Suprapubic skin (tissue), 4 donors: ENCODE data around the gene TNFRSF14. TPM values are rescaled to one million over a fixed set of nuclear protein-coding genes. Genes with fewer than 3 reads are reported as not detected.
A peak's percentile ranks its signal among the peaks of the same experiment; 100 is the strongest.

Source experiments
- DNase-seq, 2 donors: peaks; one replicate each; pipeline ENCODE4 v3.0.0-alpha.2; 2019; ENCODE audit warnings: low spot score in 2 of 2
- H3K27ac ChIP-seq: fragments of 200-600 bp; sonication (generic); one replicate; pipeline ENCODE4 v1.5.1; 2019
- H3K27me3 ChIP-seq: fragments of 200-600 bp; sonication (generic); one replicate; pipeline ENCODE4 v1.5.1; 2019
- H3K36me3 ChIP-seq: fragments of 200-600 bp; sonication (generic); one replicate; pipeline ENCODE4 v1.5.1; 2019
- H3K4me1 ChIP-seq: fragments of 200-600 bp; sonication (generic); one replicate; pipeline ENCODE4 v1.5.1; 2019
- H3K4me3 ChIP-seq: fragments of 200-600 bp; sonication (generic); one replicate; pipeline ENCODE4 v1.5.1; 2019; ENCODE audit warnings: mild to moderate bottlenecking
- H3K9me3 ChIP-seq: fragments of 200-600 bp; sonication (generic); one replicate; pipeline ENCODE4 v1.5.1; 2019
- EP300 ChIP-seq: sonication (generic); formaldehyde crosslinking; IDR thresholded peaks from one replicate; pipeline ENCODE4 v1.6.1; 2017; ENCODE audit warnings: antibody characterized with exemption
- POLR2A ChIP-seq, 2 donors: fragments of 450-650 bp; IDR thresholded peaks; one replicate each; pipeline ENCODE4 v1.6.1; 2017; ENCODE audit warnings: antibody characterized with exemption in 2 of 2, mild to moderate bottlenecking in 2 of 2, moderate library complexity in 2 of 2
- POLR2AphosphoS5 ChIP-seq, 3 donors: sonication (generic); formaldehyde crosslinking; IDR thresholded peaks; one replicate each; pipeline ENCODE4 v1.6.1; 2017; ENCODE audit warnings: antibody characterized with exemption in 3 of 3
- WGBS: methylation state at CpG from one replicate; pipeline ENCODE4 v1.1.5; 2018; 5-methylcytosine and 5-hydroxymethylcytosine counted together
- total RNA-seq, 4 donors: library from RNA; depleted of rRNA; stranded (reverse); fragments of >200 nt; gene quantifications; one replicate each; pipeline ENCODE4 v1.1.0, GENCODE V29; 2016
- TF ChIP-seq, protein P1 (sequence below), 2 donors: fragments of 200-600 bp in 1 of 2; fragments of 450-650 bp in 1 of 2; sonication (generic) in 1 of 2; IDR thresholded peaks; one replicate each; pipeline ENCODE4 v1.5.1; 2016 to 2019; ENCODE audit warnings: antibody characterized with exemption in 2 of 2, mild to moderate bottlenecking in 1 of 2, moderate library complexity in 1 of 2

Gene TNFRSF14
- total RNA-seq, 4 donors from 2014 or later = 33.3 to 111 (median 60.9) TPM

DNA sequence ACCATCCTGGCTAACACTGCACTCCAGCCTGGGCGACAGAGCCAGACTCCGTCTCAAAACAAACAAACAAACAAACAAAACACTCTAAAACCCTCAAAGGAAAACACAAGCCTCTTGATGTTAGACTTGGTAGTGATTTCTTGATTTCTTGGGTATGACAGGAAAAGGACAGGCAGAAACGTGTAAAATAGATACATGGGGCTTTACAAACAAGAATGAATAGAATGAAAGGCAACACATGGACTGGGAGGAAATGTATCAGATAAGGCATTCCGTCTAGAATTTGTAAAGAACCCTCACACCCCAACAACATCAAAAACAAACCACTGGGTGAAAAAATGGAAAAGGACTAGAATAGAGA is 22.6 kb downstream of the TNFRSF14 start:
- H3K27me3 ChIP-seq = no peaks in the 10 kb centered on the region
- TF ChIP-seq POLR2AphosphoS5 (IDR thresholded peaks at IDR 0.05) (no peak), POLR2A (IDR thresholded peaks at IDR 0.05) (no peak), EP300 (no peak)
- TF ChIP-seq, protein P1, sequence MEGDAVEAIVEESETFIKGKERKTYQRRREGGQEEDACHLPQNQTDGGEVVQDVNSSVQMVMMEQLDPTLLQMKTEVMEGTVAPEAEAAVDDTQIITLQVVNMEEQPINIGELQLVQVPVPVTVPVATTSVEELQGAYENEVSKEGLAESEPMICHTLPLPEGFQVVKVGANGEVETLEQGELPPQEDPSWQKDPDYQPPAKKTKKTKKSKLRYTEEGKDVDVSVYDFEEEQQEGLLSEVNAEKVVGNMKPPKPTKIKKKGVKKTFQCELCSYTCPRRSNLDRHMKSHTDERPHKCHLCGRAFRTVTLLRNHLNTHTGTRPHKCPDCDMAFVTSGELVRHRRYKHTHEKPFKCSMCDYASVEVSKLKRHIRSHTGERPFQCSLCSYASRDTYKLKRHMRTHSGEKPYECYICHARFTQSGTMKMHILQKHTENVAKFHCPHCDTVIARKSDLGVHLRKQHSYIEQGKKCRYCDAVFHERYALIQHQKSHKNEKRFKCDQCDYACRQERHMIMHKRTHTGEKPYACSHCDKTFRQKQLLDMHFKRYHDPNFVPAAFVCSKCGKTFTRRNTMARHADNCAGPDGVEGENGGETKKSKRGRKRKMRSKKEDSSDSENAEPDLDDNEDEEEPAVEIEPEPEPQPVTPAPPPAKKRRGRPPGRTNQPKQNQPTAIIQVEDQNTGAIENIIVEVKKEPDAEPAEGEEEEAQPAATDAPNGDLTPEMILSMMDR (IDR thresholded peaks at IDR 0.05) = no peak
- H3K36me3 ChIP-seq = no peaks in the 10 kb centered on the region
- H3K27ac ChIP-seq = peak overlapping the region; percentile 81
- no peak overlapping the region for H3K4me3 ChIP-seq
- H3K9me3 ChIP-seq = no peaks in the 10 kb centered on the region
- DNase-seq = no peak
- H3K4me1 ChIP-seq = peaks cover 23% of the 10 kb centered on the region
- WGBS = 47% methylated on average over 4 of the region's 4 CpGs

DNA sequence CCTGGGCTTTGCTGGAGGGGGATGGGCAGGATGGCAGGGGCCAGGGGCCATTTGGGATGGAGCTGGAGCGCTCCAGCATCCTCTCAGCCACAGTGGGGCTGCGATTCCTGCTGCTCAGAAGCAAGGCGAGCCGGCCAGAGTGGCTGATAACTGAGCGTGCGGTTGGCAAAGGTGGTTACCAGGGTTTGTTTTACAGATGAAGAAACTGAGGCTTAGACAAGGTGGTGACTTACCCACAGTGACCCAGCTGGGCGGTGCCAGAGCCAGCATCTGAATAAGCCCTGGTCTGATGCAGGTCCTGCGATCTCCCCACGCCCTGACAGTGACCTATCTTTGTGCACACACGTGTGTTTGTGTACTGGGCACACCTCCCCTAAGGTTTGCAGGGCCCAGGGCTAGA is 24.5 kb downstream of the TNFRSF14 start:
- TF ChIP-seq POLR2AphosphoS5 (IDR thresholded peaks at IDR 0.05) = no peak
- TF ChIP-seq, protein P1 (IDR thresholded peaks at IDR 0.05) = no peak
- no peak for TF ChIP-seq POLR2A (IDR thresholded peaks at IDR 0.05)
- no peak for TF ChIP-seq EP300
- Histone ChIP-seq H3K4me1 (peaks cover 36% of the 10 kb centered on the region), H3K27me3 (no peaks in the 10 kb centered on the region), H3K9me3 (no peaks in the 10 kb centered on the region), H3K27ac (no peak overlapping the region), H3K4me3 (no peak overlapping the region), H3K36me3 (no peaks in the 10 kb centered on the region)
- WGBS = 95% methylated on average over 8 of the region's 10 CpGs
- no peak for DNase-seq

DNA sequence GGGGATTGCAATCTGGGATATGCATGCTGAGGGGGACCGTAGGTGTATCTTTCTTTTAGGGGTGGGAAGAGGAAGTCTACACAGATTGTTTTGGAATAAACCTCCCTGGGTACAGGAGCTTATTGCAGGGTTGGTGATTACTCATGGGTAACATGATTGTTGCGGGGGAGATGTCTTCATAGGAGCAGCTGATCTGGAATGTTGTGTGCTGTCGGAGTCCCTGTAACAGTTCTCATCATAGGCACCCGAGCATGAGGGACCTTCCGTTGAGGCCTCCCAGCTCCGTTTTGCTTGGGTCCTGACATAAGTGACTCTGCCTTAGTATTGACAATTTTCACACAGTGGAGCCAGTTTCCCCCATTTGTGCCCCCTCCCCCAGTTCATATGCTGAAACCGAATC is 26.2 kb downstream of the TNFRSF14 start:
- no peak for DNase-seq
- Histone ChIP-seq H3K27me3 (no peaks in the 10 kb centered on the region), H3K4me1 (peaks cover 34% of the 10 kb centered on the region), H3K9me3 (no peaks in the 10 kb centered on the region), H3K4me3 (no peak overlapping the region), H3K27ac (no peak overlapping the region), H3K36me3 (no peaks in the 10 kb centered on the region)
- WGBS = 83% methylated on average over 7 of the region's 7 CpGs
- no peak for TF ChIP-seq EP300
- TF ChIP-seq POLR2A (IDR thresholded peaks at IDR 0.05) = no peak
- TF ChIP-seq, protein P1 (IDR thresholded peaks at IDR 0.05) = no peak
- no peak for TF ChIP-seq POLR2AphosphoS5 (IDR thresholded peaks at IDR 0.05)

DNA sequence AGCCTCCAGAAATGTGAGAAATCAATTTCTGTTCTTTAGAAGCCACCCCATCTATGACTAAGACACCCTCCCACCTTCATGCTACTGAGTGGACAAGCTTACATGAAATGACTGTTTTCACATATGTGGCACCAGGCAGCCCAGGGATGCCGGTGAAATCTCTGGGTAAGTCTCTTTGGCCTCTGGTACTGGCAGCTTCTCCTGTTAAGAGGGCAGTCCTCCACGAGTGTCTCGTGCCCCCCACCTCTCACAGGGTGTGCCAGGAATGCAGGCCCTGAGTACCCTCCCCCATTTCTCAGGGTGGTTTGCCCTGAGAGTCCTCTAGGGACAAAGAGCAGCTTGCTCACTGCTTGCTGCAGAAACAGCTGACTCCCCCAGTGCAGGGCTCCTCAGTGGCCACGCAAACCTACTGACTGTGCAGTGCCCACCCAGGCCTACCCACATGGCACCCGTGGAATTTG is 27.2 kb downstream of the TNFRSF14 start:
- no peaks in the 10 kb centered on the region for H3K9me3 ChIP-seq
- no peak for DNase-seq
- 40% methylated on average over 1 of the region's 5 CpGs for WGBS
- peaks cover 35% of the 10 kb centered on the region for H3K4me1 ChIP-seq
- no peak overlapping the region for H3K27ac ChIP-seq
- H3K36me3 ChIP-seq = no peaks in the 10 kb centered on the region
- no peak overlapping the region for H3K4me3 ChIP-seq
- H3K27me3 ChIP-seq = no peaks in the 10 kb centered on the region
- TF ChIP-seq, protein P1 (IDR thresholded peaks at IDR 0.05) = no peak
- TF ChIP-seq POLR2A (IDR thresholded peaks at IDR 0.05) = no peak
- no peak for TF ChIP-seq EP300
- no peak for TF ChIP-seq POLR2AphosphoS5 (IDR thresholded peaks at IDR 0.05)

DNA sequence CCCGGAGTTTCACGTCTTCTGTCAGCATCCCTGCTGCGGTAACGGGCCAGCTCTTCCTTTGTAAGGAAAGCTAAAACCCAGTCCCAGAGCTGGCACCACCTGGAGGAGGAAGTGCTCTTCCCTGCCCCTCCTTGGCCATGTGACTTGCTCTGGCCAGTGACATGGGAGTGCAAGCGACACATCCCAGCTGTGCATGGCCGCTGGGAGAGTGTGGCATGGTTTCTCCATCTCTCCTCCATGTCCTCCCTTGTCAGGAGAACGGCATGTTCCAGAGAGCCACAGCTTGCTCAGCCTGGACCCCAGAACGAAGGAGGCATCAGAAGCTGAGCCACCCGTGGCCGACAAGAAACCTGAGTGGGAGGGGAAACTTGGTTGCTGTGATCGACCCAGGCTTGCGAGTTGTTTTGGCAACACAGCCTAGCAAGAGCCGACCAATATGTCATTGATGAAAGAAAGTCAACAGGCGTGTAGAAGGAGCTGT is 27.7 kb downstream of the TNFRSF14 start:
- Histone ChIP-seq H3K36me3 (no peaks in the 10 kb centered on the region), H3K9me3 (no peaks in the 10 kb centered on the region), H3K4me1 (peaks cover 34% of the 10 kb centered on the region), H3K27ac (no peak overlapping the region), H3K27me3 (no peaks in the 10 kb centered on the region), H3K4me3 (no peak overlapping the region)
- no peak for DNase-seq
- WGBS = 61% methylated on average over 14 of the region's 14 CpGs
- TF ChIP-seq, protein P1 (IDR thresholded peaks at IDR 0.05) = no peak
- TF ChIP-seq EP300 = no peak
- no peak for TF ChIP-seq POLR2AphosphoS5 (IDR thresholded peaks at IDR 0.05)
- no peak for TF ChIP-seq POLR2A (IDR thresholded peaks at IDR 0.05)
